DND-41 (cell line): ENCODE data around the gene LY6G6D.

ENCODE experiments used
- EZH2 ChIP-seq: IDR thresholded peaks from 3 replicates; pipeline ENCODE4 v1.6.1; 2012; ENCODE audit warnings: borderline replicate concordance, low read depth, mild to moderate bottlenecking, moderate library complexity, low read length, inconsistent platforms; ENCODE audit not compliant: severe bottlenecking
- TF ChIP-seq, protein P1 (sequence below): IDR thresholded peaks from 2 replicates; pipeline ENCODE4 v1.5.1; 2012; ENCODE audit warnings: borderline replicate concordance, low read length, moderate library complexity, mild to moderate bottlenecking; ENCODE audit not compliant: poor library complexity, severe bottlenecking; ENCODE audit errors: extremely low read depth

DNA sequence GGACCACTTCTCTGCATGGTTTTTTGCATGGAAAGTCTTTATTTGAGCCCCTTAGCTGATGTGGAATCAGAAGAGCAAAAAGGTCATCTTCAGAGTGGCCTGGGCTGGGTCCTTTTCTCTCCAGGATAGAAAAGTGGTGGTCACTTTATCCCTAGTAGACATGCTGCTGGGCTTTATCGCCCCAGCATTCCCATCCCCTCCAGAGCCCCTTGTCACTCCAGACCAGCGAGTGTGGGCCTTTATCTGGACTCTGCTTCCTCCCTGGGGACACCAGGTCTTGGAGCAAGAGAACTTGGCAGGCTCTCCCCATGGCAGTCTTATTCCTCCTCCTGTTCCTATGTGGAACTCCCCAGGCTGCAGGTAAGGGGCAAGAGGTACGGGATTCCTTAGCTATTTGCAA lies 8.5 kb upstream of the LY6G6D start, which contains the start of gene LY6G6F:
- TF ChIP-seq, protein P1, sequence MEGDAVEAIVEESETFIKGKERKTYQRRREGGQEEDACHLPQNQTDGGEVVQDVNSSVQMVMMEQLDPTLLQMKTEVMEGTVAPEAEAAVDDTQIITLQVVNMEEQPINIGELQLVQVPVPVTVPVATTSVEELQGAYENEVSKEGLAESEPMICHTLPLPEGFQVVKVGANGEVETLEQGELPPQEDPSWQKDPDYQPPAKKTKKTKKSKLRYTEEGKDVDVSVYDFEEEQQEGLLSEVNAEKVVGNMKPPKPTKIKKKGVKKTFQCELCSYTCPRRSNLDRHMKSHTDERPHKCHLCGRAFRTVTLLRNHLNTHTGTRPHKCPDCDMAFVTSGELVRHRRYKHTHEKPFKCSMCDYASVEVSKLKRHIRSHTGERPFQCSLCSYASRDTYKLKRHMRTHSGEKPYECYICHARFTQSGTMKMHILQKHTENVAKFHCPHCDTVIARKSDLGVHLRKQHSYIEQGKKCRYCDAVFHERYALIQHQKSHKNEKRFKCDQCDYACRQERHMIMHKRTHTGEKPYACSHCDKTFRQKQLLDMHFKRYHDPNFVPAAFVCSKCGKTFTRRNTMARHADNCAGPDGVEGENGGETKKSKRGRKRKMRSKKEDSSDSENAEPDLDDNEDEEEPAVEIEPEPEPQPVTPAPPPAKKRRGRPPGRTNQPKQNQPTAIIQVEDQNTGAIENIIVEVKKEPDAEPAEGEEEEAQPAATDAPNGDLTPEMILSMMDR: no peak
- TF ChIP-seq EZH2: no peak
